Nephron (organoid): ENCODE measurements around the gene WNT2B.
A peak's percentile ranks its signal among the peaks of the same experiment; 100 is the strongest.

ENCODE experiments used
- H3K27ac Mint-ChIP-seq, 3 experiments: 2 replicates each; pipeline ENCODE4 v1.8.0; 2020; ENCODE audit warnings: mixed read lengths in 3 of 3, mild to moderate bottlenecking in 2 of 3, moderate library complexity in 1 of 3
- H3K27me3 Mint-ChIP-seq: 2 replicates; pipeline ENCODE4 v1.8.0; 2021; ENCODE audit warnings: low read depth, mild to moderate bottlenecking, moderate library complexity, mixed read lengths
- H3K36me3 Mint-ChIP-seq: 2 replicates; pipeline ENCODE4 v1.8.0; 2020; ENCODE audit warnings: low read depth, mixed read lengths
- H3K4me1 Mint-ChIP-seq: 2 replicates; pipeline ENCODE4 v1.8.0; 2020; ENCODE audit warnings: mixed read lengths
- H3K4me3 Mint-ChIP-seq, 3 experiments: 2 replicates each; pipeline ENCODE4 v1.8.0; 2020; ENCODE audit warnings: mild to moderate bottlenecking in 3 of 3, mixed read lengths in 3 of 3, moderate library complexity in 2 of 3
- H3K9me3 Mint-ChIP-seq: 2 replicates; pipeline ENCODE4 v1.8.0; 2020; ENCODE audit warnings: mixed read lengths
- CTCF ChIP-seq, 3 experiments: fragments of 200-600 bp; sonication (generic); IDR thresholded peaks; one replicate each; pipeline ENCODE4 v1.5.0; 2021; ENCODE audit warnings: antibody characterized with exemption in 3 of 3; ENCODE audit not compliant: unreplicated experiment in 3 of 3

WNT2B gene

DNA sequence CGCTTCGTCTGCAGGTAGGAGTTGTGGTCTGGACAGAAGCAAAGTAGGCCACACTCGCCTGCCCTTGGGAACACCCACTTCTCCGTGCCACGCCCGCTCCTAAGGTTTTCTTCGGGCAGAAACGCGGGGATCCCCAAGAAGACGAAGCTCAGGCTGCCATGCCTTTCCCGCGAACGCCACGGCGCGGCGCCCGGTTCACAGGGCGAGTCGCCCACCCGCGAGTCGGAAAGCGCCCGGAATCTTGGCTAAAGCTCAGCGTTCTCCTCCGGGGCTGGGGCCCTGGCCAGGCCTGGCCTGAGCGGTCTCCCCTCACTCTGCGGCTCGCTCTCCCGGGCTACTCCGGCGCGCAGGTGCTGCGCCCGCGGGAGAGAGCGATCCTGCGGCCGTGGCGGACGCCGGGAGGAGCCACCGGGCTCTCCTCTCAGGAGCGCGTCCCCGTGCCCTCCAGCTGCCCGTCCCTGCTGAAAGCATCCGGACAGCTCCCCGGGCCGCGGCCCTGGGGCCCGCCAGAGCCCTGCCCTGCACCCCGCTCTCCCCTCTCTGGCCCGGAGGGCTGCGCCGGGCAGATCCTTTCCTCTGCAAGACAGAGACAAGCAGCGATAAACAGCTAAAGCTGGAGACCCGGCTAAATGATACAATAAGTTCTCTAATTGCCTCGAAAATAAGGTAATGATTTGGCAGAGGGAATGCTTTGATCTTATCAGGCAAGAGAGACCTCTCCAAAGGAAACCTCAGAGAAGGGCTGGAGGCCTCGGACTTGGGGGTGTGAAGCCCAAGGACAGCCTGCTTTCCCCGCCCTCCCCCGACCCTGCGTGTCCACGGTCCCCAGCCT lies 6.7 kb upstream of the WNT2B start:
- H3K27ac Mint-ChIP-seq = peak overlapping the region; percentile 52 to 99 (median 97)
- peaks cover 85% of the 10 kb centered on the region for H3K27me3 Mint-ChIP-seq
- H3K9me3 Mint-ChIP-seq = no peaks in the 10 kb centered on the region
- peak overlapping the region; percentile 74 to 81 (median 77) for H3K4me3 Mint-ChIP-seq
- peaks cover 37% of the 10 kb centered on the region for H3K4me1 Mint-ChIP-seq
- peak; percentile 64 to 68 (median 64) for TF ChIP-seq CTCF (IDR thresholded peaks at IDR 0.05; ENCODE audit: unreplicated experiment in 3 of 3)
- H3K36me3 Mint-ChIP-seq = no peaks in the 10 kb centered on the region

- Mint-ChIP-seq H3K9me3 (no peaks in the 10 kb centered on the region), H3K36me3 (no peaks in the 10 kb centered on the region), H3K4me3 (peak overlapping the region; percentile 74 to 81 (median 77)), H3K27ac (peak overlapping the region; percentile 52 to 99 (median 97)), H3K27me3 (peaks cover 85% of the 10 kb centered on the region), H3K4me1 (peaks cover 40% of the 10 kb centered on the region)
- TF ChIP-seq CTCF (IDR thresholded peaks at IDR 0.05; ENCODE audit: unreplicated experiment in 3 of 3) = no peak
Measured at GRCh38 chr1:112502826-112503225, 5.9 kb upstream of the WNT2B start.

- H3K4me1 Mint-ChIP-seq = peaks cover 40% of the 10 kb centered on the region
Measured at GRCh38 chr1:112504001-112504660, 4.6 kb upstream of the WNT2B start.

GRCh38 chr1:112504661-112505399 lies 3.9 kb upstream of the WNT2B start:
- Mint-ChIP-seq H3K36me3 (no peaks in the 10 kb centered on the region), H3K27me3 (peaks cover 81% of the 10 kb centered on the region), H3K4me1 (peaks cover 42% of the 10 kb centered on the region), H3K4me3 (peak overlapping the region; percentile 67 to 79 (median 73)), H3K27ac (peak overlapping the region; percentile 90 to 99 (median 97)), H3K9me3 (no peaks in the 10 kb centered on the region)
- TF ChIP-seq CTCF (IDR thresholded peaks at IDR 0.05; ENCODE audit: unreplicated experiment in 3 of 3) = no peak

More at GRCh38 chr1:112504001-112504660, 4.6 kb upstream of the WNT2B start:
- no peak for TF ChIP-seq CTCF (IDR thresholded peaks at IDR 0.05; ENCODE audit: unreplicated experiment in 3 of 3)
- no peaks in the 10 kb centered on the region for H3K9me3 Mint-ChIP-seq
- H3K27ac Mint-ChIP-seq = peak overlapping the region; percentile 90 to 99 (median 97)
- peak overlapping the region; percentile 67 to 79 (median 73) for H3K4me3 Mint-ChIP-seq
- no peaks in the 10 kb centered on the region for H3K36me3 Mint-ChIP-seq
- peaks cover 81% of the 10 kb centered on the region for H3K27me3 Mint-ChIP-seq

DNA sequence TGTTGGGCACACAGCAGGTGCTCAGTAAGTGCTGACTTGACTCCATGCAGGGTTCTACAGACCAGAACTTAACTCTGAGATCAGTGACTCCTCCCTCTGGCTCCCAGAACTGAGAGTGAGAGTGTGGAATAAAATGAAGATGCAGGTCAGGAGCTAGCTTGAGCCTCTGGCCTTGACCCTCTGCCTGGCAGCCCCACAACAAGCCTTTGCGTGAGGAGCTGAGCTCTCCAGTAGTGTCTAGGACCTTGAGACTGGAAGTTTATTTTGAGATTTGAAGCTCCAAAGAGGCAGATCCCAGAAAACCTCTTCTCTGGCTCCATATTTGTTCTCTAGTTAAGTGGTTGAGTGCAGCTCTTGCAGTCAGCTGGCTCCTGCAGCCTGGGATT lies 3.4 kb upstream of the WNT2B start:
- H3K9me3 Mint-ChIP-seq = no peaks in the 10 kb centered on the region
- TF ChIP-seq CTCF (IDR thresholded peaks at IDR 0.05; ENCODE audit: unreplicated experiment in 3 of 3) = no peak
- H3K36me3 Mint-ChIP-seq = no peaks in the 10 kb centered on the region
- H3K27me3 Mint-ChIP-seq = peaks cover 85% of the 10 kb centered on the region
- H3K27ac Mint-ChIP-seq = peak overlapping the region in 2 of 3 experiments; percentile 97 to 99
- H3K4me1 Mint-ChIP-seq = peaks cover 46% of the 10 kb centered on the region
- H3K4me3 Mint-ChIP-seq = peak overlapping the region in 2 of 3 experiments; percentile 42 to 49
